NCI-H82 treated with DMSO at 0.1 percent for 48 hours (cell line): ENCODE measurements around the gene CRELD2.

Experiments used
- DNase-seq: peaks from one replicate; lab custom pipeline; 2025; ENCODE audit not compliant: unreplicated experiment; lab: John Stamatoyannopoulos, UW

CRELD2 gene

DNA sequence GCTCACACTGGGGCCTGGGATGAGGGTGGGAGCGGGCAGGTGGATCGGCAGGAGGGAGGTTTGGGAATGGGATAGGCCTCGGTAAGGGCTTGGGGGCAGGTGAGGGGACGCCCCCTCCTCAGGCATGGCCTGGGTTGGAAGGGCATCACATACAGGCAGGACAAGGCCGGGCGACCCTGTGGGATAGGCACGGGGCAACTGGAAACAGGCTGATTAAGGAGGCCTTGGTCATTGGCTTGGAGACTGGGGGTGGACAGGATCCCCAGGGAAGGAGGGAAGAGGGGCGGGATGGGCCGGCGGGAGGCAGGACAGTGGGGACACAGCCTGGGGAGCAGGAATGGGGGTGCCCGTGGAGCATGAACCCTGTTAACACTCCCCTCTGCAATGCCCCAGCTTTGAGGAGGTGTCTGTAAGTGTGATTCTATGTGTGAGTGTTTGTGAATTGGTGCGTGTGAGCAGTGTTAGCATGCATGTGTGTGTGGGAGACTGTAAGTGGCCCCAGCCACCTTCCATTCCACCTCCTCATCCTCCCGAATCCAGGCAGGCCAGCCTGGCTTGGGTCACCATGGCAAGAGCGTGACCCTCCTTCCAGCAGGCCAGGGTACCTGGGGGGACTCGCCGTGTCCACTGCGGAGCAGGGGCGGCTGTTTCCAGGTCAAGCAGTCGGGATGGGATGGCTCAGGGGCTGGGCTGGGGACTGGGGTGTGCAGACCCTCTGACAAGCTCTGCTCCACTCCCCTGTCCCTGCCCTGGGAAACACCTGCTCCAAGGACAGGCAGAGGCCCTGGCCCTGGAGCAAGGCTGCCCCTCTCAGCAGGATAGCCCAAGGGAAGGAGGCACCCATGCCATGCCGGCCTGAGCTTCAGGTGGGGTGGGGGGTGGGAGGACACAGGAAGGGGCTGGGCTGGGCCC lies 38.7 kb downstream of the CRELD2 start:
- no peak for DNase-seq

DNA sequence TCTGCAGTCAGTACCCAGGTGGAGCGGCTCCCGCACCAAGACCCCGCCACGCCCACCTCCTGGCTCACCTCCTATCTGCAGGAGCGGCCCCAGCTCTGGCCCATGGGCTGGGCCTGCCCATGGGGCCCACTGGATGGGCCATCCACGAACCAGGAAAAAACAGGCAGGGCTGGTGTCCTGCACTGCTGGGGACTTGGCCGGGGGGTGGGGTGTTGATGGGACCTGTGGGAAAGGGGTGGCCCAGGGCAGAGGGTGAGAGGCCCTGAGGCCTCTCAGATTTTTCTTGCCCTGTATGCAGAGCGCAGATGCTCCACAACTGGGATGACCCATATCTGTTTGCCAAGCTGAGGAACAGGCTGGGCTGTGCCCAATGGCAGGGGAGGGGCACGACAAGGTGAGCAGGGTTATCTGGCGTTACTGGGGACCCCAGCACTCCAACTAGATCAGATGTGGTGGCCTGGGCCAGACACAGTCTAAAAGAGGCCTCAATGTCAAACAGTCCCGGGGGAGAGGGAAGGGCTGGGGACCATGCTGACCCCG lies 39.5 kb downstream of the CRELD2 start:
- DNase-seq = no peak

DNA sequence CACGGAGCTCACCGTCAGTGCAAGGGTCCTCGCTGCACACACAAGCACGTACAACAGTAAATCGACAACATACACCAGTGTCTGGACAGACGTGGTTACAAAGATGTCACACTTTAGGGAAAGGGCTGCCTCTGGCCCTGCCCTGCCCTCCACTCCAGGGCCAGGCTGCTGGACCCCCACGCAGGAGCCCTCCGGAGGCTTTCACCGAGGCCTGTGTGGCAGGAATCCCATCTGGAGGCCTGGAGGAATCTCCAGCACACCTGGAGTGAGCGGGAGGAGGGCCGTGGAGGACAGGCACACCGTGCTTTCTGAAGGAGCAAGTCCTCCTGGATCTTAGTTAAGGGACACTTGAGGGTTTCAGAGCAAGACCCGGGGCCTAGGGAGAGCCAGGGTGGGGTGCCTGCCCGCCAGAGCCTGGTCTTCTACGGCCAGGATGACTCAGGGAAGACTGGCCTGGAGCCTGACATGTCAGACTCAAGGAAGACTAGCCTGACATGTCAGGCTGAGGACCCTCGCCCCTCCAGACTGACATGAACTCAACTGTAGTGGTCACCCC lies 40.0 kb downstream of the CRELD2 start:
- no peak for DNase-seq

DNA sequence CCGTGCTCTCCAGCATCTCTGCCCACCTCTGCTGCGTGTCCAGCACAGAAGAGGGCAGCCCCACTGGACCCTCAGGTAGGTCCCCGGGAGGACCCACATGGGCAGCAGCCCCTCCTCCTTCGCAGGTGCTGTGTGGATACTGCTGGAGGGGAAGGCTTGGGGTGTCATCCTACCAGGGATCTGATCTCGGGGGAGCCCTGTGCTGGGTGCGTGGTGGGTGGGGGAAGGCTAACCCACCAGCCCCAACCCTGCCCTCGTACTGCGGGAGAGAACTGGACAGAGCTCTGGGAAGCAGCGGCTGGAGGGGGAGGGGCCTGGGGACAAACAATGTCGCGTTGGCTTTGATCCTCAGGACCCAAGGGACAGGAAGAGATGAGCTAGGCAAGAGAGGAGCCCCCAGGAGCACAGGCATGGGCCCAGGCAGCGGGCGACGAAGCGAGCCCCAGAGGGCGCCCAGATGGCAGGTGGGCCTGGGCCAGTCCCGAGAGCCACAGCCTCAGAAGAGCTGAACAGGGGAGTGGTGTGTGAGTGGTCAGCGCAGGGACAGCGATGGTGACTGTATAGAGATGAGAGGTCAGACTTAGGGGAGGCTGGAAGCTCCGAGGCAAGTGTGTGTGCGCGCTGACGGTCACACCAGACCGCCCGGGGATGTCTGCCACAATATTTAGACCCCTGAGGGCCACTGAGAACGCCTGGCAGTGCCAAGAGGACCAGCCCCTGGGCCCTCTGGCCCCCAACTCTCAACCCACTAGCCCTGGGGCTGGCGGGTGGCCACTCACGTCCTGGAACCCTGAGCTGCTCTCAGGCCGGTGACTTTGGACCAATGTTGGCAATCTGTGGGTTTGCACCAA lies 40.7 kb downstream of the CRELD2 start:
- DNase-seq = no peak

DNA sequence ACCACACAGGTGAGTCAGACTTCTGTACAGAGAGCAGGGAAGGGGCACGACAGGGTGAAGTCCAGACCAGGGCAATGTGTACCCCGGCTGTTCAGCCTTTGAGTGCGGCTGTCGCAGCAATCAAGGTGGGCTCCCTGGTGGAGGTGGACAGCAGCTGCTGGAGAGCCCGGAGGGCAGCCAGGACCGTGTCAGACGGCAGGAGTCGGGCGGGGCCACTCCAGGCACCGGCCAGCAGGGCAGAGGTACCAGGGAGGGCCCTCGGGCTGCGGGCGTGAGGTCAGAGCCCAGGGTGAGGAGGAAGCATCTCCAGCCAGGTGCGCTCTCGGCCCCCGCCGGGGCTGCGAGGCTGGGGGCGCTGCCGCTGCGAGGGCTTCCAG lies 41.3 kb downstream of the CRELD2 start:
- no peak for DNase-seq

DNA sequence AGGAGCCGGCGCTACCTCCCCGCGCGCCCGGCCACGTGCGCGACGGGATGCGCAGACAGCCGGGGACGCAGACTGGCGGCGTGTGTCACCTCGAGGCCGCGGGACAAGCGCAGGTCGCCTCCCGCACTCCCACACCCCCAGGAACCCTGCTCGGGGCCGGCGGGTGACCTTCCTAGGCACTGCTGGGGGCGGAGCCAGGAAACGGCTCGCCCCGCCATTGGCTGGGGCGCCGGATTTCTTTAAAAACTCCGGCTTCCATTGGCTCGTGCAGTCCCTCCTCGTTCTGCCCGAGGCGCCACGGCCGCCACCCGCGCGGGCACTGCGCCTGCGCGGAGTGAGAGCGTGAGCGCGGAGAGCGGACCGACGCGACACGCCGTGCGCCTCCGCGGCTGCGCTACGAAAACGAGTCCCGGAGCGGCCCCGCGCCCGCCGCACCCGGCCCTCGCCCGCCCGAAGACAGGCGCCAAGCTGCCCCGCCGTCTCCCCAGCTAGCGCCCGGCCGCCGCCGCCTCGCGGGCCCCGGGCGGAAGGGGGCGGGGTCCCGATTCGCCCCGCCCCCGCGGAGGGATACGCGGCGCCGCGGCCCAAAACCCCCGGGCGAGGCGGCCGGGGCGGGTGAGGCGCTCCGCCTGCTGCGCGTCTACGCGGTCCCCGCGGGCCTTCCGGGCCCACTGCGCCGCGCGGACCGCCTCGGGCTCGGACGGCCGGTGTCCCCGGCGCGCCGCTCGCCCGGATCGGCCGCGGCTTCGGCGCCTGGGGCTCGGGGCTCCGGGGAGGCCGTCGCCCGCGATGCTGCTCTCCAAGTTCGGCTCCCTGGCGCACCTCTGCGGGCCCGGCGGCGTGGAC lies 41.9 kb downstream of the CRELD2 start, which contains the start of gene PIM3:
PIM3 (plus strand) TSS at position 614 of the 846 bp plus-strand sequence; CDS start at position 790, 176 bp downstream.
- peak; percentile 79 for DNase-seq

DNA sequence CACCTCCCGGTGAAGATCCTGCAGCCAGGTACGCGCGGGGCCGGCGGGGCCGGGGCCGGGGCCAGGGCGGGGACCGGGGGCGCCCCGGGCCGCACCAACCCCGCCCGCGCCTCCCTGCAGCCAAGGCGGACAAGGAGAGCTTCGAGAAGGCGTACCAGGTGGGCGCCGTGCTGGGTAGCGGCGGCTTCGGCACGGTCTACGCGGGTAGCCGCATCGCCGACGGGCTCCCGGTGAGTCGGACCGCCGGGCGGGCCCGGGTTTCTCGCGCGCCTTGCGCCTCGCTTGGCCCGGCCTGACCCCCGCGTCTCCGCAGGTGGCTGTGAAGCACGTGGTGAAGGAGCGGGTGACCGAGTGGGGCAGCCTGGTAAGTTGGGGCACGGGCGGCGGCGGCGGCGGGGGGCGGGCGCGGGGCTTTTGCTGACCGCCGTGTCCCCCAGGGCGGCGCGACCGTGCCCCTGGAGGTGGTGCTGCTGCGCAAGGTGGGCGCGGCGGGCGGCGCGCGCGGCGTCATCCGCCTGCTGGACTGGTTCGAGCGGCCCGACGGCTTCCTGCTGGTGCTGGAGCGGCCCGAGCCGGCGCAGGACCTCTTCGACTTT lies 42.7 kb downstream of the CRELD2 start:
- DNase-seq = no peak

DNA sequence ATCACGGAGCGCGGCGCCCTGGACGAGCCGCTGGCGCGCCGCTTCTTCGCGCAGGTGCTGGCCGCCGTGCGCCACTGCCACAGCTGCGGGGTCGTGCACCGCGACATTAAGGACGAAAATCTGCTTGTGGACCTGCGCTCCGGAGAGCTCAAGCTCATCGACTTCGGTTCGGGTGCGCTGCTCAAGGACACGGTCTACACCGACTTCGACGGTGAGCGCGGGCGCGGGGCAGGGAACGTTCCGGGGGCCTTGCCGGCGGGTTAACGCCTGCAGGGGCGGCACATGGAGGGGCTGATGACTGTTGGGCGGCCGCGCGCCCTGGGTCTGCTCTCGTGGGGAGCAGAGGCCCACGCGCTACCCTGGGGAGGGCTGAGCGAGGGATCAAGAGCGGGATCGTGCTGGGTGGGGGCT lies 43.2 kb downstream of the CRELD2 start:
- no peak for DNase-seq

DNA sequence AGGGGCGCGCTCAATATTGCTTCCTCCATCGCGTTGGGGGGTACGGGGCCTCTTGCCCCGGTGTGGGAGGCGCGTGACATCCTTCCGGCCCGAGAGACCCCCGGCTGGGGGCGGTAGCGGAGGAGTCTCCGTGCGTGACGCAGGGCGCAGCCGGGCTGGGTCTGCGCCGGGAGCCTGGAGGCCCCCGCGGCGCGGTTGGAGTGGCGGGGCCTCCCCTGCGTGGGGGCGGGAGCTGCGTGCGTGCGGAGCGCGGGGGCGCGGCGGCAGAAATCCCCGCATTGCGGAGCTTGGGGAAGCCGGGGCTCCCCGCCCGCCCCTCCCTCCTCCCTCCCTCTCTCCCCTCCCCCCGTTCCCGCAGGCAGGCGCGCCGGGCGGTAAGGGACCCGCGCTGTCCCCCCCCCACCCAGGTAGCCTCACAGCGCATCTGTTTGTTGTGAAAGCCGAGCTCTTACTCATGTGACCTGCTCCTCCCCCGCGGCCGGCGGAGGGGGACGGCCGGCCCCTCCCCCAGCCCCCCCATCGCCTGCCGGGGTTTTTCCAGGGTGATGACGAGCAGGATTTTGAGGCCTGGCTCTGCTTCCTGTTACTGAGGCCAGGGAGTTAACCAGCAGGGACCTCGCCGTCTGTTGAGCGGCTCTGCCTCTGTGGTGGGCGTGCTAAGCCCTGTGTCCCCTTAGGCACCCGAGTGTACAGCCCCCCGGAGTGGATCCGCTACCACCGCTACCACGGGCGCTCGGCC lies 43.7 kb downstream of the CRELD2 start:
- DNase-seq = peak; percentile 39

DNA sequence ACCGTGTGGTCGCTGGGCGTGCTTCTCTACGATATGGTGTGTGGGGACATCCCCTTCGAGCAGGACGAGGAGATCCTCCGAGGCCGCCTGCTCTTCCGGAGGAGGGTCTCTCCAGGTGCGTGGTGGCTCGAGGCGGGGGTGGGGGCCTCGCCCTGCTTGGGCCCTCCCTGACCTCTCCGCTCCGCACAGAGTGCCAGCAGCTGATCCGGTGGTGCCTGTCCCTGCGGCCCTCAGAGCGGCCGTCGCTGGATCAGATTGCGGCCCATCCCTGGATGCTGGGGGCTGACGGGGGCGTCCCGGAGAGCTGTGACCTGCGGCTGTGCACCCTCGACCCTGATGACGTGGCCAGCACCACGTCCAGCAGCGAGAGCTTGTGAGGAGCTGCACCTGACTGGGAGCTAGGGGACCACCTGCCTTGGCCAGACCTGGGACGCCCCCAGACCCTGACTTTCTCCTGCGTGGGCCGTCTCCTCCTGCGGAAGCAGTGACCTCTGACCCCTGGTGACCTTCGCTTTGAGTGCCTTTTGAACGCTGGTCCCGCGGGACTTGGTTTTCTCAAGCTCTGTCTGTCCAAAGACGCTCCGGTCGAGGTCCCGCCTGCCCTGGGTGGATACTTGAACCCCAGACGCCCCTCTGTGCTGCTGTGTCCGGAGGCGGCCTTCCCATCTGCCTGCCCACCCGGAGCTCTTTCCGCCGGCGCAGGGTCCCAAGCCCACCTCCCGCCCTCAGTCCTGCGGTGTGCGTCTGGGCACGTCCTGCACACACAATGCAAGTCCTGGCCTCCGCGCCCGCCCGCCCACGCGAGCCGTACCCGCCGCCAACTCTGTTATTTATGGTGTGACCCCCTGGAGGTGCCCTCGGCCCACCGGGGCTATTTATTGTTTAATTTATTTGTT lies 44.6 kb downstream of the CRELD2 start:
- DNase-seq = no peak

DNA sequence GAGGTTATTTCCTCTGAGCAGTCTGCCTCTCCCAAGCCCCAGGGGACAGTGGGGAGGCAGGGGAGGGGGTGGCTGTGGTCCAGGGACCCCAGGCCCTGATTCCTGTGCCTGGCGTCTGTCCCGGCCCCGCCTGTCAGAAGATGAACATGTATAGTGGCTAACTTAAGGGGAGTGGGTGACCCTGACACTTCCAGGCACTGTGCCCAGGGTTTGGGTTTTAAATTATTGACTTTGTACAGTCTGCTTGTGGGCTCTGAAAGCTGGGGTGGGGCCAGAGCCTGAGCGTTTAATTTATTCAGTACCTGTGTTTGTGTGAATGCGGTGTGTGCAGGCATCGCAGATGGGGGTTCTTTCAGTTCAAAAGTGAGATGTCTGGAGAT lies 45.2 kb downstream of the CRELD2 start:
- DNase-seq = no peak

DNA sequence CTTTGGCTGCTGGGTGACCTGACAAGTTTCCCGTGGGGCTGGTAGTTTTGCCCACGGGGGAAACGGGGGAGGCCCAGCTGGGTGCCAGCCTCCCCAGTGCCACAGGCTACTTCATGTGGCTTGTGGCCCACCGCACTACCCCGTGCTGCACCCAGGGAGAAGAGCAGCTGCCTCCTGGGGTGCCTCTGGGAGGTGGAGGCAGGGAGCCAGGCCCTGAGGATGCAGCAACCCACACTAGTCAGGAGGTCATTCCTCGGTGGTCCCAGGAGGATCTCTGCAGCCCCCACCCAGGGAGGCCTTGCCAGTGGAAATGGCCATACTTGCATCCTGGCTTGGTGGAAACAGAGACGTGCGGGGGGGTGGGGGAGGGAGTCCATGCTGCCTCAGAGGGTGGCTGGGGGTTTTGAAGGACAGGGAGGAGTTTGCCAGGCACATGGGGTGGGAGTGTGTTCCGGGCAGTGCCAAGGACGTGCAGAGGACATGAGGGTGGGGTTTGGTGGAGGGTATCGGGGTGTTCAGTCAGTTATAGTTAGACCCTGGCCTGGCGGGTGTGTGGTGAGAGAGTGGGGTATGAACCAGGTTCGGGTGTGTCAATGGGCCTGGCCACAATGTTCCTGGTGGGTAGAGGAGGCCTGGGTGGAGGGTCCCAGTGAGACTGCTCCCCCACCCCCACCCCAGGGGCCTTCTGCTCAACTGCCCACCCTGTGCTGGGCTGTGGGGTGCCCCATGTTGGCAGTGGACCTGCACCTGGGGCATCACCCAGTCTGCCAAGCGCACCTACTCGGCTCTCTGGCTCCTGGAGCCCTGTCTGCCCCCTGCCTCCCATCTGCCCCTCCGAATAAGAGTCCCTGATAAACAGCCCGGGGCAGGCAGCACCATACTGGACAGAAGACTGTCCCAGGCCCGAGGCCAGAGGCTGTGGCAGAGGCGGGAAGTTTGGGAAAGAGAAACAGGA lies 46.0 kb downstream of the CRELD2 start:
- DNase-seq = no peak

DNA sequence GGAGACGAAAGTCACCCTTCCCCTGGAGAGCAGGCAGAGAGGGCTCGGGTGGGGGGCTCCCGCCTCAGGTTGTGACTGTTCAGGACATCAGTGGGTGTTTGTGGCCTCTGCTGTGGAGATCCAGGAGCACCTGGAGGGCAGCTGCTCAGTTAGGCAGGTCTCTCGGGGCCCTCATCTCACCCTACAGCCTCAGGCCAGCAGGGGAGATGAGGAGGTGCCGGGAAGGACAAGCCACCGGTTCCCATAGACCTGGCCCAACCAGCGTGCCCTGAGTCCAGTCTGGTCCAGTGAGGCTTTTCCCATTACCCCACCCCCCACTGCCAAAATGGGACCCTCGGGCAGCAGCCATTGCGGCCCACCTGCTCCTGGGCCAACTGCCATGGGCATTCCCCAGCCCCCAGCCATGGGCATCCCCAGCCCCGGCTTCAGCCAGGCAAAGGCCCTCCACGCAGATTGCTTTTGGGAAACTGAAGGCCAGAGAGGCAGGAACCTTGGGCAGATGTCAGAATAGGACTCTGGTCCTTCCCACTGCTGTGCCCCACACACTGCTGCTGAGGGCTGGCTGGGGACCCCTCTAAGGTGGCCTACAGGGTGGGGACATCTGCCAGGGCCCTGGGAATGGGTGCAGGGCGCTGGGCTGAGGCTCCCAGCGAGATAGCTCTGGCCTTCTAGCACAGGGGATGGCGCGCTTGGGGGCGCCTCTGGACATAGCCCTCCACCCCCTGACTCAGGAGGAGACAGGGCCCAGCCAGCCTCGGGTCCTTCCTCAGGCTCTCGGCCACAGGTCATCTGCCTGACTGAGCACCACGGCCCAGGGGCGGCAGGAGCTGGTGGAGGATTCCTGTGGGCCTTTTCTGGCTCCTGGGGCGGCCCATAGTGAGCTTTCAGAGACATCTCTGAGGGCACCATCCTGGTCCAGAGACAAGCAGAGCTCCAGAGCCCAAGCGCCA lies 46.9 kb downstream of the CRELD2 start:
- no peak for DNase-seq

DNA sequence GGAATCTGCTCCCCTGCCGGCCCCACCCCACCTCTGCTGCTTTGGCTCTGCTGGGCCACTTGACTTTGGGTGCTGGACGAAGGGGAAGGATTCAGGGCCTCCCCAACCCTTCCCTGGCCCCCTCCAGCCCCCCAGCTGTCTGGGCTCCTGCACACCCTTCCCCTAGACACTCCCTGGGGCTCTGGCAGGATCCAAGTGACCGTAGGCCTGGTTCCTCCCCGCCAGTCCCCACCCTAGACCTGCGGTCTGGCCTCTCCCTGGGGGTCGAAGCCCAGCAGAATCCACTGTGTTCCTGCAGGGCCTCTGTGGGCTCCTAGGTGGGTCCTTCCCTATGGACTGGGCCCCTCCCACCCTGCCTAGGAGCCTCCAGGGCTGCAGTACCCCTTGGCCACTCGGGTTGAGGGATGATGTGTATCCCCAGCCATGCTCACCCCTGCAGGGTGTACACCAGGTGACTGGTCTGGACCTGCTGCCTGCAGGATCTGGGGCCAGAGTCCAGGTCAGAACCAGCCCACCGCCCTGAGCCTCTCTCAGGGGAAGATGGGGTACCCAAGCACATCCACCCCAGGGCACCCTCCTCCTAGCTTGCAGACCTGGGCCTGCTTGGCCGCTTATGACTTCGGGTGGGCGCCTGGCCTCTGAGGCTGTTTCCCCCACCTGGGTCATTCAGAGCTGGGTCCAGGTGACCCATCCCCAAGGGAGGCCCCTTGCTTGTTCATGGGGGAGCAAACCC lies 47.8 kb downstream of the CRELD2 start:
- no peak for DNase-seq
